PFSK-1 (cell line): ENCODE measurements around the gene RIPK1.

Source experiments
- FOXP2 ChIP-seq: optimal IDR thresholded peaks from 2 replicates; pipeline ENCODE3; 2011; ENCODE audit warnings: borderline replicate concordance, control low read depth, inconsistent platforms; ENCODE audit not compliant: insufficient read depth; ENCODE audit errors: extremely low read length, extremely low read depth
- POLR2AphosphoS5 ChIP-seq: IDR thresholded peaks from 2 replicates; pipeline ENCODE4 v1.6.1; 2012; ENCODE audit warnings: low read depth, mild to moderate bottlenecking, control low read depth, low read length, moderate library complexity
- REST ChIP-seq, 2 experiments: IDR thresholded peaks; 2 replicates each; pipeline versions ENCODE4 v1.6.1 to v1.8.0; 2011 to 2012; ENCODE audit warnings: low read depth in 2 of 2, low read length in 2 of 2, control low read depth in 1 of 2, inconsistent platforms in 1 of 2, mild to moderate bottlenecking in 1 of 2, moderate library complexity in 1 of 2; ENCODE audit not compliant: insufficient read depth in 1 of 2
- SIN3A ChIP-seq: IDR thresholded peaks from 2 replicates; pipeline ENCODE4 v1.6.1; 2012; ENCODE audit warnings: mild to moderate bottlenecking, low read length, moderate library complexity, borderline replicate concordance; ENCODE audit not compliant: insufficient read depth
- TAF1 ChIP-seq: IDR thresholded peaks from 2 replicates; pipeline ENCODE4 v1.6.1; 2012; ENCODE audit warnings: low read length, control low read depth, borderline replicate concordance; ENCODE audit not compliant: insufficient read depth

Gene RIPK1

GRCh38 chr6:3094815-3095214 lies 26.5 kb downstream of the RIPK1 start:
- no peak for TF ChIP-seq TAF1
- no peak for TF ChIP-seq SIN3A

DNA sequence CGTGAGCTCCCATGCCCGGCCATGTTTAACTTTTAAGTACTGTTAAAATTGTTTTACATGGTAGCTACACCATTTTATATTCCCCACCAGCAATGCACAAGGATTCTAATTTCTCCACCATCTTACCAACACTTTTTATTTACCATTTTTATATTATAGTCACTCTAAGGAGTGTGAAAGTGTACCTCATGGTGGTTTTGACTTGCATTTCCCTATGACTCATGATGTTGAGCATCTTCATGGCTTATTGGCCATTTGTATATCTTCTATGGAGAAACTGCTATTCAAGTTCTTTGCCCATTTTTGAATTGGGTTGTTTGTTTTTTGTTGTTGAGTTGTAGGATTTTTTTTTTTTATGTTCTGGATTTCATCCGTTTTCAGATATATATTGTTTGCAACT lies 34.6 kb downstream of the RIPK1 start:
- no peak for TF ChIP-seq SIN3A
- TF ChIP-seq REST (IDR thresholded peaks at IDR 0.05; ENCODE audit: insufficient read depth in 1 of 2, low read depth in 2 of 2, low read length in 2 of 2), result no peak
- no peak for TF ChIP-seq FOXP2
- TF ChIP-seq POLR2AphosphoS5, result no peak
- TF ChIP-seq TAF1, result no peak

DNA sequence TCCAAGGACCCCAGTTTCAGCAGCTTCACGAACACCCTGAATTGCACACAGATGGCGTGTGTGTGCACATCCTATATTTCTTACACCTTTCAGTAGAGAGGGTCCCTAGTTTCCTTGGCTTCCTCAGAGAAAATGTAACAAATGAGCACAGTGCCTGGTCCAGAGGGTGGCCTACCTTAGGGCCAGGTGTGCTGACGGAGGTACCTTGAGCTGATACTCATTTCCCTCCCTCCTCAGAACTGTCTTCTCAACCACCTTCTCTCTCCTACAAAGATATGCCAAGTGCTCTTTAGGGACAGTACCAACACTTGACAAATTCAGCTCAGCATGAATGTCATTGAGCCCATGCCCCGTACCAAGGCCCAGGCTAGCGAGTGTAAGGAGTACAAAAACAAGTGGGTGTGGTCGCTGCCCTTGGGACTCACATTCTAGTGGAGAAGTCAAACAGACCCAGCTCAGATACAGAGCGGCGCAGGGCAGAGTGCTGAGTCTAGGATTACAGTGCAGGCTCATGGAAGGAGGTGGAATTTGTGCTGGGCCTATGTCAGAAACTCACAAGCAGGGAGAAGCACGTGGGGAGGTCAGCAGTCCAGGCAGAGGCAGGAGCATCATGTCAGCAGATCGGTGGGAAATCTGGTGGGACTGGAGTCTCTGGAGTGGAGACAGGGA lies 40.6 kb downstream of the RIPK1 start:
- TF ChIP-seq REST (IDR thresholded peaks at IDR 0.05; ENCODE audit: insufficient read depth in 1 of 2, low read depth in 2 of 2, low read length in 2 of 2), result no peak
- TF ChIP-seq SIN3A, result no peak
- no peak for TF ChIP-seq TAF1
- no peak for TF ChIP-seq POLR2AphosphoS5
- TF ChIP-seq FOXP2, result no peak

GRCh38 chr6:3109761-3110160 lies 41.5 kb downstream of the RIPK1 start:
- TF ChIP-seq POLR2AphosphoS5, result no peak
- no peak for TF ChIP-seq FOXP2
- TF ChIP-seq REST (IDR thresholded peaks at IDR 0.05; ENCODE audit: insufficient read depth in 1 of 2, low read depth in 2 of 2, low read length in 2 of 2), result no peak
- TF ChIP-seq TAF1, result no peak
- TF ChIP-seq SIN3A, result no peak

- TF ChIP-seq SIN3A (no peak), REST (IDR thresholded peaks at IDR 0.05; ENCODE audit: insufficient read depth in 1 of 2, low read depth in 2 of 2, low read length in 2 of 2) (no peak), FOXP2 (no peak), TAF1 (no peak)
Observed at GRCh38 chr6:3114377-3114776, 46.1 kb downstream of the RIPK1 start.
